ENCODE data around the gene LRRC4C. TPM values are rescaled to one million over a fixed set of nuclear protein-coding genes. Genes with fewer than 3 reads are reported as not detected.

The LRRC4C gene
- polyA plus RNA-seq, 1 experiment, result not detected

GRCh38 chr11:41222236-41222635, 237.2 kb downstream of the LRRC4C start:
- no peak for DNase-seq (ENCODE audit: low read depth)
- ChIA-PET CTCF (interaction anchor here (0.6 kb wide), 1 partner anchor 1495 kb away, joined by 3 read pairs; no protein-coding TSS in a partner anchor), POLR2A (no interaction called here)
- no peak overlapping the region for H3K4me3 ChIP-seq (ENCODE audit: low read depth, low read length)
- H3K27me3 ChIP-seq (ENCODE audit: control insufficient read depth, insufficient read depth, low read length), result no peaks in the 10 kb centered on the region
- no peaks in the 10 kb centered on the region for H3K36me3 ChIP-seq (ENCODE audit: control insufficient read depth, insufficient read depth, low read length)
- TF ChIP-seq CTCF (IDR thresholded peaks at IDR 0.05; ENCODE audit: insufficient read depth, low read depth, low read length), result no peak

- ChIA-PET POLR2A (no interaction called here), CTCF (no interaction called here)
- no peak for DNase-seq (ENCODE audit: low read depth)
- Histone ChIP-seq H3K36me3 (ENCODE audit: control insufficient read depth, insufficient read depth, low read length) (no peaks in the 10 kb centered on the region), H3K27me3 (ENCODE audit: control insufficient read depth, insufficient read depth, low read length) (no peaks in the 10 kb centered on the region), H3K4me3 (ENCODE audit: low read depth, low read length) (no peak overlapping the region)
- TF ChIP-seq CTCF (IDR thresholded peaks at IDR 0.05; ENCODE audit: insufficient read depth, low read depth, low read length), result no peak
Measured at GRCh38 chr11:41206388-41206787, 253.1 kb downstream of the LRRC4C start.

- ChIA-PET CTCF (no interaction called here), POLR2A (no interaction called here)
- H3K36me3 ChIP-seq (ENCODE audit: control insufficient read depth, insufficient read depth, low read length), result no peaks in the 10 kb centered on the region
- TF ChIP-seq CTCF (IDR thresholded peaks at IDR 0.05; ENCODE audit: insufficient read depth, low read depth, low read length), result 0 out of 2 replicates have a peak, but pooled peaks have one; percentile 14
- no peak for DNase-seq (ENCODE audit: low read depth)
- H3K27me3 ChIP-seq (ENCODE audit: control insufficient read depth, insufficient read depth, low read length), result no peaks in the 10 kb centered on the region
- H3K4me3 ChIP-seq (ENCODE audit: low read depth, low read length), result no peak overlapping the region
Measured at GRCh38 chr11:41201156-41201555, 258.3 kb downstream of the LRRC4C start.

GRCh38 chr11:41190437-41191082, 268.9 kb downstream of the LRRC4C start:
- Histone ChIP-seq H3K27me3 (ENCODE audit: control insufficient read depth, insufficient read depth, low read length) (no peaks in the 10 kb centered on the region), H3K4me3 (ENCODE audit: low read depth, low read length) (no peak overlapping the region), H3K36me3 (ENCODE audit: control insufficient read depth, insufficient read depth, low read length) (no peaks in the 10 kb centered on the region)
- ChIA-PET POLR2A (no interaction called here), CTCF (no interaction called here)
- no peak for DNase-seq (ENCODE audit: low read depth)
- no peak for TF ChIP-seq CTCF (IDR thresholded peaks at IDR 0.05; ENCODE audit: insufficient read depth, low read depth, low read length)

GRCh38 chr11:41189701-41190436, 269.6 kb downstream of the LRRC4C start:
- ChIA-PET CTCF (no interaction called here), POLR2A (no interaction called here)
- TF ChIP-seq CTCF (IDR thresholded peaks at IDR 0.05; ENCODE audit: insufficient read depth, low read depth, low read length), result no peak
- Histone ChIP-seq H3K4me3 (ENCODE audit: low read depth, low read length) (no peak overlapping the region), H3K36me3 (ENCODE audit: control insufficient read depth, insufficient read depth, low read length) (no peaks in the 10 kb centered on the region), H3K27me3 (ENCODE audit: control insufficient read depth, insufficient read depth, low read length) (no peaks in the 10 kb centered on the region)
- no peak for DNase-seq (ENCODE audit: low read depth)

Data from BJ (cell line).